Nephron (organoid): Measurements from ENCODE around the gene POLR3E.
"Not testable (repeated sequence)": the region's sequence is repeated elsewhere in the genome, so short reads cannot be mapped to it uniquely, and the experiment has no call there.

ENCODE experiments used
- H3K27ac Mint-ChIP-seq, 3 experiments: 2 replicates each; pipeline ENCODE4 v1.8.0; 2020; ENCODE audit warnings: mixed read lengths in 3 of 3, mild to moderate bottlenecking in 2 of 3, moderate library complexity in 1 of 3
- H3K27me3 Mint-ChIP-seq: 2 replicates; pipeline ENCODE4 v1.8.0; 2021; ENCODE audit warnings: low read depth, mild to moderate bottlenecking, moderate library complexity, mixed read lengths
- H3K36me3 Mint-ChIP-seq: 2 replicates; pipeline ENCODE4 v1.8.0; 2020; ENCODE audit warnings: low read depth, mixed read lengths
- H3K4me1 Mint-ChIP-seq: 2 replicates; pipeline ENCODE4 v1.8.0; 2020; ENCODE audit warnings: mixed read lengths
- H3K4me3 Mint-ChIP-seq, 3 experiments: 2 replicates each; pipeline ENCODE4 v1.8.0; 2020; ENCODE audit warnings: mild to moderate bottlenecking in 3 of 3, mixed read lengths in 3 of 3, moderate library complexity in 2 of 3
- H3K9me3 Mint-ChIP-seq: 2 replicates; pipeline ENCODE4 v1.8.0; 2020; ENCODE audit warnings: mixed read lengths
- CTCF ChIP-seq, 3 experiments: fragments of 200-600 bp; sonication (generic); IDR thresholded peaks; one replicate each; pipeline ENCODE4 v1.5.0; 2021; ENCODE audit warnings: antibody characterized with exemption in 3 of 3; ENCODE audit not compliant: unreplicated experiment in 3 of 3

POLR3E gene

GRCh38 chr16:22348291-22348690, 51.1 kb downstream of the POLR3E start:
- Mint-ChIP-seq H3K9me3 (peaks cover 7% of the 10 kb centered on the region), H3K4me3 (no peak overlapping the region), H3K27ac (no peak overlapping the region), H3K27me3 (no peaks in the 10 kb centered on the region), H3K4me1 (peaks cover 3% of the 10 kb centered on the region), H3K36me3 (peaks cover 64% of the 10 kb centered on the region)
- TF ChIP-seq CTCF (IDR thresholded peaks at IDR 0.05; ENCODE audit: unreplicated experiment in 3 of 3), result no peak

DNA sequence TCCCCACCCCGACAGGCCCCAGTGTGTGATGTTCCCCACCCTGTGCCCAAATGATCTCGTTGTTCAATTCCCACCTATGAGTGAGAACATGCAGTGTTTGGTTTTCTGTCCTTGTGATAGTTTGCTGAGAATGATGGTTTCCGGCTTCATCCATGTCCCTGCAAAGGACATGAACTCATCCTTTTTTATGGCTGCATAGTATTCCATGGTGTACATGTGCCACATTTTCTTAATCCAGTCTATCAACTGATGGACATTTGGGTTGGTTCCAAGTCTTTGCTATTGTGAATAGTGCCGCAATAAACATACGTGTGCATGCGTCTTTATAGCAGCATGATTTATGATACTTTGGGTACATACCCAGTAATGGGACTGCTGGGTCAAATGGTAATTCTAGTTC, 53.8 kb downstream of the POLR3E start:
- not testable (repeated sequence) for H3K4me3 Mint-ChIP-seq, H3K27me3 Mint-ChIP-seq, H3K27ac Mint-ChIP-seq, H3K9me3 Mint-ChIP-seq
- Mint-ChIP-seq H3K36me3 (peaks cover 60% of the 10 kb centered on the region), H3K4me1 (peaks cover 23% of the 10 kb centered on the region)

DNA sequence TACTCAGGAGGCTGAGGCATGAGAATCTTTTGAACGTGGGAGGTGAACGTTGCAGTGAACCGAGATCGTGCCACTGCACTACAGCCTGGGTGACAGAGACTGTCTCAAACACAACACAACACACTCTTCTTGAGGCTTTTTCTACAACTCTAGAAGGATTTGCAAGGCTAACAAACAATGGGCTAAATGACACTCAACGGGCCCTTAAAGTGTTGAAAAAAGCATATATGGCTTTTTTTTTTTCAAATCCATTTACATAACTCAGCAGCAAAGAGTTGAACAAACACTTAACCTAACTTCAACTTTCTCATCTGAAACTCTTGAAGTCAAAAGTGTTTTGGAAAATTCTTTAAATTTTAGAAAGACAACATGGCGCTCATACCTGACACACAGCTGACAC, 54.9 kb downstream of the POLR3E start:
- H3K27ac Mint-ChIP-seq, result peak overlapping the region in 1 of 3 experiments; percentile 88
- H3K4me1 Mint-ChIP-seq, result peaks cover 23% of the 10 kb centered on the region
- no peaks in the 10 kb centered on the region for H3K27me3 Mint-ChIP-seq
- peaks cover 2% of the 10 kb centered on the region for H3K9me3 Mint-ChIP-seq
- H3K36me3 Mint-ChIP-seq, result peaks cover 53% of the 10 kb centered on the region
- no peak overlapping the region for H3K4me3 Mint-ChIP-seq
- TF ChIP-seq CTCF (IDR thresholded peaks at IDR 0.05; ENCODE audit: unreplicated experiment in 3 of 3), result no peak

DNA sequence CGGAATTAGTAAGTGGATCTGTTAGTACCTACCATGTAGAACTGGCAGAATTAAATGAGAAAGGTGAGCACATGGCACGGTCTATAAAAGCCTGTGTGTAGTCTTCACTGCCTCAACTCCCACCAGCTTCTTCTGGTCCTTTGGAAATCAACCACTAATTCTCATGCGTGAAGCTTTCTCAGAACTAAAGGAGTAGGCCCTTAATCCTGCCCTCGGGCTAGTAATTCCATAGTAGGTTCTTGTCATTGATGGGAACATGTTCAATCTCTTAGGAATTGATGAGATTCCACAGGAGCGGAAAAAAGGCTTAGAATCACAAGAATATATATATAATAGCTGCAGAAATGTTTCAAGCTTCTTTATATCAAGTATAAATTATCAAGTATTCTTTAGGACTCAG, 55.5 kb downstream of the POLR3E start:
- no peak for TF ChIP-seq CTCF (IDR thresholded peaks at IDR 0.05; ENCODE audit: unreplicated experiment in 3 of 3)
- H3K4me3 Mint-ChIP-seq, result no peak overlapping the region
- peak overlapping the region in 2 of 3 experiments; percentile 86 to 88 for H3K27ac Mint-ChIP-seq
- H3K27me3 Mint-ChIP-seq, result no peaks in the 10 kb centered on the region
- H3K9me3 Mint-ChIP-seq, result peaks cover 2% of the 10 kb centered on the region
- H3K36me3 Mint-ChIP-seq, result peaks cover 47% of the 10 kb centered on the region
- peaks cover 23% of the 10 kb centered on the region for H3K4me1 Mint-ChIP-seq

GRCh38 chr16:22353191-22353919, 56.1 kb downstream of the POLR3E start:
- Mint-ChIP-seq H3K4me3 (no peak overlapping the region), H3K4me1 (peaks cover 23% of the 10 kb centered on the region), H3K27me3 (no peaks in the 10 kb centered on the region), H3K9me3 (peaks cover 2% of the 10 kb centered on the region), H3K27ac (peak overlapping the region; percentile 83 to 88 (median 86)), H3K36me3 (peaks cover 43% of the 10 kb centered on the region)
- no peak for TF ChIP-seq CTCF (IDR thresholded peaks at IDR 0.05; ENCODE audit: unreplicated experiment in 3 of 3)

- no peak for TF ChIP-seq CTCF (IDR thresholded peaks at IDR 0.05; ENCODE audit: unreplicated experiment in 3 of 3)
- peak overlapping the region; percentile 83 to 88 (median 86) for H3K27ac Mint-ChIP-seq
- peaks cover 23% of the 10 kb centered on the region for H3K4me1 Mint-ChIP-seq
- H3K9me3 Mint-ChIP-seq, result peaks cover 2% of the 10 kb centered on the region
- H3K27me3 Mint-ChIP-seq, result no peaks in the 10 kb centered on the region
- H3K36me3 Mint-ChIP-seq, result peaks cover 36% of the 10 kb centered on the region
- no peak overlapping the region for H3K4me3 Mint-ChIP-seq
Measured at GRCh38 chr16:22353933-22354541, 56.8 kb downstream of the POLR3E start.
